ENCODE results near the gene MRPL57. TPM values are rescaled to one million over a fixed set of nuclear protein-coding genes. Genes with fewer than 3 reads are reported as not detected.

The MRPL57 gene
- total RNA-seq, 1 experiment from 2014 or later, result 27.4 TPM

DNA sequence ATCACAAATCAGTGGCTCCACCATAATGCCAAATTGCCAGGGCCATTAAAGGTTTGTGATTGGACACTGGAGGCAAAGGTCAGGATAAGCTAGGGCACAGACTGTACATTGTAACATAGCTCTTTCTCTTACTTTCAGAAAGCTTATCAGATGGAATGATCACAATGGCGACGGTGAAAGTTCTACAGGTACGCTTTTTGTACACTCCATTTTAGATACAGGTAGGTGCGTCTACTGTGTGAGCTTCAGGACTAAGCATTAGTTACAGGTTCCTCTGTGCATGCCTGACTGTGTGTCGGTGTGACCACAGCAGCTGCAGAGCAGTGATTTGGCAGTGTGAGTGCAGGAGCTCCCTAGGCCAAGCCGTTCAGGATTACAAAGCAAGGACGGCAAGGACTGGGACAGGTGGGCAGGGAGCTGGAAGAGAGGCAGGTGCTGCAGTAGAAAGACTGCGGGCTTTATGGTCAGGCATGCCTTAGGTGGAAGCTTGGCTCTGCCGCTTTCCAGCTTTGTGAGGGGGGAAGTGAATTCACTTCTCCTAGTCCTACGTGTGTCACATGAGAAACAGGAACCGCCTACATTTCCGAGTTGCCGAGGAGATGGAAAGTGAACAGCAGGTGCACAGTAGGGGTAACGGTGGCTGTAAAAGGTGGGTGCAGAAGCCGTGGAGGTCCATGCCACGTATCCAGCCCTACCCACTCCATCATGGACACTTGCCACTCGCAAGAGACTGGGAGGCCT, 49.6 kb downstream of the MRPL57 start:
- DNase-seq (ENCODE audit: low read depth), result no peak
- in situ Hi-C loops (cut with HindIII; ENCODE audit: low pct_unique_long_range_greater_than_20kb, low sequenced_read_pairs), result no loop called here

DNA sequence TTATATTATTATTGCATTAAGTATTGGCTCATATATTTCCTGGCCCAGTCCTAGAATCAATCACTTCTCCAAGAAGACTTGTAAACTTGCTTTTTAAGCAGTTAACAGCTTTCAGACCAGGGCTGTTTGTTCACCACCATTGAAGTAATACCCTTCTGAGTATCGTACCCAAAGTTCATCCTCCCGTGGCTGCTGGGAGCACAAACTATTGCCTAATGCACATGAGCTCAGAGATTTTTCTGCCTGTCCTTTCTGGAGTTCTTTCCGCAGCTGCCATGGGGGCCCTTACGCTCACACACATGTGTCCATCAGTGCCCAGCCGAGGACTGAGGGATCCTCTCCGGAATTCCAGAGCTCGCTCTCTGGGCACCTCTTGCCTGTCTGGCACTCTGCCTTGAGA, 51.5 kb downstream of the MRPL57 start:
- DNase-seq (ENCODE audit: low read depth), result no peak
- in situ Hi-C loops (cut with HindIII; ENCODE audit: low pct_unique_long_range_greater_than_20kb, low sequenced_read_pairs), result no loop called here

Other genes with a start within 250 kb of the MRPL57 start
- 7.3 and 14.1 TPM in 2 replicates for gene LATS2, start 115.1 kb upstream of the MRPL57 start, total RNA-seq (2014; rRNA removed; shearing (Covaris generic); ENCODE audit: low replicate concordance)
- 58.4 and 92.5 TPM in 2 replicates for gene SAP18, start 36.5 kb upstream of the MRPL57 start, total RNA-seq (2014; rRNA removed; shearing (Covaris generic); ENCODE audit: low replicate concordance)
- gene SKA3, start 106 bp upstream of the MRPL57 start, total RNA-seq (2014; rRNA removed; shearing (Covaris generic); ENCODE audit: low replicate concordance), result 11.5 and 14.1 TPM in 2 replicates

Data from Caki2 (cell line).